Measurements from ENCODE around the gene ARHGAP25.
A peak's percentile ranks its signal among the peaks of the same experiment; 100 is the strongest.

ARHGAP25 gene

DNA sequence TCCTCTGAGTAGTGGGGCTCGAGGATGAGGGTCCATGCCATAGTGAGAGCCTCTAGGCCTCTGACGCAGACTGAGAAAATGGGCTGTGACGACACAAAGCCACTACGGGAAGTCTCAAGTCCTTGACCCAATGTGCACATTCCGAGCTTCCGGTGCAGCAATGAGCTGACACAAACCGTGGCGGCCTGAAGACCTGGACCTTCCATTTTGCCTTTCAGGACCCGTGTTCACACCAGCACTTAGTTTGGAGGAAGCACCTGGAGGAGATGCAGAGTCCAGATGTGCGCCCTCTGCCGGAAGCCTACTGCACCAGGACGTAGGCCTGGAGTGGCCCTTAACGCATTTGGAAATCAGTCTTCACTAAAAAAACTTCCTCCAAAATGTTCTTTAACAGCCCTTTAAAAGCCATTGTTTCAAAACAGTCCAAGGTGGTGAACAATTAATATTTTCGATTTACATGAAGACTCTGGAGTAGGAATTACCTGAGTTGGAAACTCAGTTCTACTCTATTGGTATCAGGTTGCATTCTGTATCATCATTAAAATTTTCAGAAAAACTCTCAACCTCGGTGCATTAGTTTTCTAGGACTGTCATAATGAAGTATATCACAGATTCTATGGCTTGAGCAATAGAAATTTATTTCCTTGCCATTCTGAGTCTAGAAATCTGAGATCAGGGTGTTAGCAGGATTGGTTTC is 102.7 kb downstream of the ARHGAP25 start:
- DNase-seq = peak; percentile 10

DNA sequence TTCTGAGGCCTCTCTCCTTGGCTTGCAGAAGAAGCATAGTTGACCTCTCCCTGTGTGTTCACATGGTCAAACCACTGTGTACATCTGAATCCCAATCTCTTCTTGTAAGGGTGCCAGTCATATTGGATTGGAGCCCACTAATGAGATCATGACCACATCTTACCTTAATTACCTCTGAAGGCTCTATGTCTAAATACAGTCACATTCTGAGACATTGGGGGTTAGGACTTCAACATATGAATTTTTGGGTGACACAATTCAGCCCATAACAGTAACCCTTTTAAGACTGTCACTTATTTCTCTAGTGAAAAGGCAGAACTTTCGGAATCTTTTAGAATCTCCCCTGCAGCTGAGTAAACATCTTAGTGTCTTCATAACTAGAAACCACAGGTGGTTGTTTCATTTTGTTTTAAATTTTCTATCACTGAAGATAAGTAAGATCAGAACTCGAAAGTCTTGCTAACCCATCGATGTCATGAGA is 103.3 kb downstream of the ARHGAP25 start:
- DNase-seq = no peak

- DNase-seq = no peak
Observed at GRCh38 chr2:68838641-68839040, 104.0 kb downstream of the ARHGAP25 start.

DNA sequence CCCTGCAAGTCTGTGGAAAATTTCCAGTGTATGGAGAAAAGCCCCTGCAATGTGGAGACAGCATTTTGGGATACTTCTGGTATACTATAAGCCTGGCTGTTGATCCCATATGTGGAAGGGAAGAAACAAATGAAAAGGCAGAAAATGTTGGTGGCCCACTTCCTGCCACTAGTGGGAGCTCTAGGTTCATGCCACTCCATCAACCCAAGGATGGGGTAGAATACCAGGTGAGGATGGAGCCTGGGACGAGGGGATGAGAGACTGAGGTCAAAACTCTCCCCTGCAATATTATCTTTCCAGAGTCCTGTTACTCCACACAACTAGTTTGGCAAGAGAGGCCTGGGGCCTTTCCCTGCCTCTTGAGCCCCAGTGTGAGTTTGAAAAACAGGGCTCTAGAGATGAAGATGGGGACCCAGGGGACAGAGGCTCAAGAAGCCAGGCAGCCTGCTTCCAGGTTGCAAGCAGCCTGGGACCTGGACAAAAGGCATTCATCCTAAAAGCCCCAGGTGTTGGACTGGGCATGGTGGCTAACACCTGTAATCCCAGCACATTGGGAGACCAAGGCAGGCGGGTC is 104.7 kb downstream of the ARHGAP25 start:
- DNase-seq = no peak

- no peak for DNase-seq
Observed at GRCh38 chr2:68845043-68845442, 110.4 kb downstream of the ARHGAP25 start.

DNA sequence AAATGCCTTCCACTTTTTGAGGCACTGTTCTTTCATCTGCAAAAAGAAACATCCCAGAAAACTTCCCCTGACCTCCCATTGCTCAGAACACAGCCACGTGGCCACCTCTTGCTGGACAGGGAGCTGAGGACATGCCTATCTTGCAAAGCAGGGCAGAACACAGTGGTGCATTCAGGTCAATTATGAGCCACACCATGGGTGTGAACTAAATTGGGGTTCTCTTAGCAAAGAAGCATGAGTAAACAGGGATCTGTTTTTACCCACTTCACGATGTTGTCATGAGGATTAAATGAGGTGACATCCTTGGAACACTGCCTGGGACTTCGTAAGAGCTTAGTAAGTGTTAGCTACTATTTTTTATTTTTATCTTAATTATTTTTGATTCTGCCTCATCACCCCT is 111.5 kb downstream of the ARHGAP25 start:
- no peak for DNase-seq

DNA sequence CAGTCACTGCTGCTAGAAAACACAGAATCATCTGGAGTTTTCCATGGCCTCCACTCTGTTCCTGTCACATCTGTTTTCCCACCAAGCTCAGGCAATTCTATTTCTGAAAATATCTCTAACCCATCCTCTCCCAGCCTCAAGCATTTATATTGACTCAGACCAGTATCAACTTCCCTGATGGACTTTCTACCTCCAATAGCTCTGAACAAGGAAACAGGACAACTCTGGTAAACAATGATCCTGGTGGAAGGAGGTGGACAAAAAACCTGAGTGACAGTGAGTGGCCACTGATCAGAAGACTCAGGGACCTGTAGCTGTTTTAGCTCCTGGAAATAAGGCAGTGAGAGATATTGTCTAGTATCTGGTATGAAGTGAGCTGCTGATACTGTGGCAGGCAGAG is 113.1 kb downstream of the ARHGAP25 start:
- no peak for DNase-seq

- DNase-seq = no peak
Observed at GRCh38 chr2:68849579-68850030, 115.0 kb downstream of the ARHGAP25 start.

GRCh38 chr2:68850524-68850923 is 115.9 kb downstream of the ARHGAP25 start:
- no peak for DNase-seq

DNA sequence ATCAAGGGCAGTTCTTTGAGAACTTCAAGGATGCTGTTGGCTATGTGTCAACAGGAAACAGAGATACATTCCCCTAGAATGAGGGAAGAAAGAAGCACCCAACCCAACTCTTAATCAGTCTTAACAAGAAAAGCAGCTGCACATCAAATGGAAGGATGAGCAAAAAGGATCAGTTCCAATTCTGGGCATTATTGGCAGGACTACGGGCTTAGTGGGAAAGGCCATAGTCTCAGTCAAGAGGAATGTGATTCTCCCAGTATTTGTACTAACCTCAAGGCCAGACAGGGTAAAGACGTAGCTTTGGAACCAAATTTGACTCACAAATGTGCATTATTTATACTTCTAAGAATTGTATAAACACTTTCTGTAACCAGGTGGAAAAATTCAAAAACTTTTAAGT is 118.4 kb downstream of the ARHGAP25 start:
- DNase-seq = no peak

DNA sequence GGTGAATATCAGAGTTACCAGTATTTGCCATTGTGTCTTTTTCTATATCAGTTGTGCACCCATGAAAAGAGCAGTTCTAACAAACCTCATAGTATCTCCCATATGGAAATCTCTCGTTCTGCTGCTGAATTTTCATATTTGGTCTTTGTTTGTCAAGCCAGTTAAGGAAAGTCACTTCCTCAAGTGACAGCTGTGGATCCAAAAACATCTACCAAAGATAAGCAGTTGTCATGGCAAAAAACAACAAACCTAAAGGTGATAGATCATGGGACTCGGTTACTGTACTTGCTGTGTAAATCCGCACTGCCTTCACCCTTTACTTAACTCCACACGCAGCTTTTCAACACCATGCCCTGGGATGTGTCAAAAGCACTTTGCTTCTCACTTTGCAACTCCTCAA is 119.3 kb downstream of the ARHGAP25 start:
- DNase-seq = no peak

DNA sequence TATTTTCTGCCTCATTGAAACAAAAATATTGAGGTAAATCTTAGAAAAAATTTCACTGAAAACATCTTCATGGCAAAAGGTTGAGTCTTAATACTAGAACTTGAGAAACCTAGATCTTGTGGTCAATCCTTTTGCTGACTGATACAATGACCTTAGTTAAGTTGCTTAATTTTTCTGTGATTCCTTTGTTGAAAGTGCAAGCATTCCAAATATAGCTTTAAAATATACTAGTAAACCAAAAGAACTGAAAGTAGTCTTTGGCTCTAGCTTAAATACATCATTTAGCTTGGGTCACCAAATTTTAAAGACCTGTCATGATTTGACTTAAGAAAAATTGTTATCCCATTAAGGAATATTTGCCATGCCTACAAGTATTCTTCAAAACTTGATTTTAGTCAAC is 119.9 kb downstream of the ARHGAP25 start:
- no peak for DNase-seq

GRCh38 chr2:68855550-68855949 is 120.9 kb downstream of the ARHGAP25 start:
- DNase-seq = no peak

DNA sequence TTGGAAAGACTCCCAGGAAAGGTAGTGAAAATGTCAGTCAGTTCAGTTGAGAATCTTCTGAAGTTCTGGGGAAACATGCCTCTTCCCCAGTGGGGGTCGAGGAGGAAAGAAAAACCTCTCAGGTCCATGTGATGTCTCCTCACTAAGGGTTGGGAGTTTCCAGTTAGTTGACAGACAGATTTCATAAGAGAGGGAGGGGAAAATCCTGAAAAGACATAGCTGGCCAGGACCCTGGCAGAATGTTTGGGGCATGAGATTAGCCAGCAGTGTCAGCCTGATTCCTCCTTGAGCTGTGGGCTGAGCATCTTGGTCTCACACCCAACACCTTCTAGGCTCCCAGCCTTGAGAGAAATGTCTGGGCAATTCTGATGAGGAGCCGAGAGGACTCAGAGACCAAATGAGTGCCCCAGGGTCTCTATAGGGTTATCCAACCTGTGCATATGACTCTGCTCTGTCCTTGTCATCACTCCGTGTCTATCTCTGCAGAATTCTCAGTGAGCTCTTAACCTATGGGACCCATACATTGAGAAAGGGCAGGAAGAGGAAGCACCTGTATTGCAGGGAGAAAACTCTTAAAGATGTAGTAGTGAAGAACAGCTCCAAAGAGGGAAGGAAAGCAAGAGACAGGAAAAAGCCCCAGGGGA is 122.7 kb downstream of the ARHGAP25 start:
- DNase-seq = no peak

DNA sequence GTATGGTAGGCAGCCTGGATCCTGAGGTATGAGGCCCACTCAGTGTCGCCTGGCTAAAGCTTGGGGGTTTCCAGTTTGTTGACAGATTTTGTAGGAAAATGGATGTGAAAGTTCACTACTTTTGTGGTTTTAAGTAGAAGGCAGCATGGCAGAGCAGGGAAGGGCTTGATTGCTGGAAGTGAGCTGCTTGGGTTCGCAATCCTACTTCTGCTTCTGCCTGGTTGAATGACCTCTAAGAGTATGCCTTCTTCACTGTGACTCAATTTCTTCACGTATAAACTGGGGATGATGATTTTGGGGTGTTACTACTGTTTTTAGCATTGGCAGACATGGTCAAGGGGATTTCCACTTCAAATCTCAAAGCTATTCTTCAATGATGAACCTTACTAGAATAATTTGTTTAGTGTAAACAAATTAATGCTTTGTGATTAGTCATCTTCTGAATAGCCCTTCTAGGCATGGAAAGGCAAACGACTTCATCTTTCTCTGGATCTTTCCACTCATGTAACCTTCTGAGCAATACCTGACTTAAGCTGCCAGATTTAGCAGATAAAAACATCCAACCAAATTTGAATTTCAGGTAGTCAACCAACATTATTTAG is 123.3 kb downstream of the ARHGAP25 start:
- DNase-seq = no peak

GRCh38 chr2:68860111-68860510 is 125.5 kb downstream of the ARHGAP25 start:
- no peak for DNase-seq

- DNase-seq = no peak
Observed at GRCh38 chr2:68861330-68861729, 126.7 kb downstream of the ARHGAP25 start.

DNA sequence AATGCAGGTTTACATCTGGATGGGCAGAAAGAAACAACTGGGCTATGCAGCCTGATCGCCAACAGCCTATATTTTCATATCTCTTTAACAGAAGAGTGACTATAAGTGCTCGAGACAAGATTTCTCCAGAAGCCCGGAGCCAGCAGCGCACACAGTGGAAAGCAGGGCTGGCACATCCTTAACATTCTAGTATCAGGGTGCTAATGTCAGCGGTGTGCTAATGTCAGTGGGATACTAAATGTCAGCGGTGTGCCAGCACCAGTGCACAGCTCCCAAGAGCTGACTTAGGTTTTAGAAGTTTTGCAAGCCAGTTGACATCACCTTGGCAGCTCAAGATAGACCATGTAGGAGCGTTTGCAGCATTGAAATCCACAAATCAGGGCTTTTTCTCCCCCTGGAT is 128.3 kb downstream of the ARHGAP25 start:
- no peak for DNase-seq

DNA sequence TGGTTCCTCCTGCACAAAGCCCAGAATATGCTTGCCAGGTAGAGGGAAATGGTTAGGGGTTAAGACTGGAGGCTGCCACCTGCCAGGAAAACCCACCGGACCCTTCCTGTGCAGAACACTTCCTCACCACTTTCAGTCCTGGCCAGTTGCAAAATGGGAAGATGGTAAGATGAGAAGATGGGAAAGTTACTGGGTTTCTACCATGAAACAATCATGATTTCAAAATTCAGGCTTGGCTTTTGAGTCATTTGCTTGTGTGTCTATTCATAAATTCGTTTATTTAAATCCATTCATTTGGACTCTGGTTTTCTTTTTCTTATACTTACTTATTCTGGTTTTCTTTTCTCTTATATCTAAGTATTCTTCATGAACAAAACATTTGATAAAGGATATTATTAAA is 129.4 kb downstream of the ARHGAP25 start:
- DNase-seq = no peak

DNA sequence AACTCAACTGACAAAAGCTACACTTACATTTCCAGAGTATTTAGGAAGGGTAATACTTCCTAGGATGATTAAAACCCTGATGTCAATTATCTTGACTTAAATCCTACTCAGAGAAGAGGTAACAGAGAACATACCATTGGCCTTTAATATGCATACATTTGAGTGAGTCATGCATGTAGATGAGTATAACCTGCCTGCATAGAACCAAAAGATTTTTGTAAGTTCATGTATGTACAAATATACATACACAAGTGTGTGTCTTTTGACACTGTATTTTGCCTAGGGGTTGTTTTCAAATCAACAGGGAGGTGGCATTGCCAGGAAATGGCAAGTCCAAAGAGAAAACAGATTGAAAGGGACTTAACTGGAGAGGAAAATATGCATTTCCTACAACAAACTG is 130.5 kb downstream of the ARHGAP25 start:
- DNase-seq = no peak

DNA sequence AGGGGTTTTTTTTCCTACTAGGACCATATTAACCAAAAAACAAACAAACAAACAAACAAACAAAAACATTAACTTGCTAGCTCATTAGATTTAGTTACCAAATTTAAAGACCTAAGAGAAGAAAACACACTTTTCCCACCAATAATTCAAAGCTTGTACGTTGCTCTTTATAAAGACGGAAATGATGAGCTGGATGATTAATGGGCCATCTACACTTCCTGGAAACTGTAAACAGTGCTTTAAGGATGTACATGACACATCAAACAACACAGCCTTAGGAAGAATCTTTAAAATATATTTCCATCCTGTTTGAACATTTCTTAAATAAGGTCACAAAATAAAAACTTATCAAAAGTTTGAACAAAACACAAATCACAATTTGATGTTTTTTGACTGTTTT is 135.6 kb downstream of the ARHGAP25 start:
- no peak for DNase-seq

DNA sequence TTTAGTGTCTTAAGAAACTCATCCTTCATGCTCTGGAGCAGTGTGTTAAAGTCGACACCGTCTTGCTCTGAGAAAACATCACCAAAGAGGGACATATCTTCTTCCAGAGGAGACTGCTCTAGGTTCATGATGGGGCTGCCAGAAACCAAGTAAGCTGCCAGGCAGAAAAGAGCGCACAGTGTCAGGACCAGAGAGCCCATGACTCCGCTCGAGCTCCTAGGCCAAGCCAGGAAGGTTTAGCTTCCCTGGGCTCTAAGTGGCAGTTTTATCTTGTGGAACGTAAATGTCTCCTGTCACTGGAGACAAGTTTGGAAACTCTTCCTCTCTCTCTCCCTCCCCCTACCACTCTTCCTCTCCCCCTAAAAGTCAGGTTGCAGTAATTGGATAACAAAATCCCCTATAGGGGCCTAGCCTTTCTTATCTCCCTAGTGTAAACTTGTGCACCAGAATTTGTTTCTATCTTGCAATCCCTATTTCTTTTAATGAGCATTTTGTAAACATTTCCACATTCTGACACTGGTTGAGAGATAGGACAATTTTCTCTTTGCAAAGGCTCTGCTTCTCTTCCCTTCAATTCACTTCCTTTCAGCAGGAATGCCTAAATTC is 136.7 kb downstream of the ARHGAP25 start, which contains the start of gene BMP10:
BMP10 (minus strand) TSS at position 239 of the 606 bp plus-strand sequence; CDS start at position 200, 39 bp downstream.
- DNase-seq = no peak
